ENCODE results near the gene AFF3.

DNA sequence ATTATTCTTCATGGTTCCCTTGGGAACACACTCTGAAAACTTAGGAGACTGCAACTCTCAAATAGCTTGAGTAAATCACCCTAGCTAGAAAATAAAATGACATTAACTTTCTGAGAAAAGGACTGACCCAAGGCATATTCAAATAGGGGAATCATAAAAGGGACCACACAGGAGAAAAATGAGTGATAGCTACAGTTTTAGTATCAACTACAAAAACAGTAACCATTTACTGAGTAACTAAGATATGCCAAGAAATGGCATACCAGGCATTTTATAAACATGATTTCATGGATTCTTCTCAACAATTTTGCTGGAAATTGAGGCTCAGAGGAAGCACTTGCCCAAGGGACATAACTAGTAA lies 84.5 kb downstream of the AFF3 start:
- TF ChIP-seq, protein P1, sequence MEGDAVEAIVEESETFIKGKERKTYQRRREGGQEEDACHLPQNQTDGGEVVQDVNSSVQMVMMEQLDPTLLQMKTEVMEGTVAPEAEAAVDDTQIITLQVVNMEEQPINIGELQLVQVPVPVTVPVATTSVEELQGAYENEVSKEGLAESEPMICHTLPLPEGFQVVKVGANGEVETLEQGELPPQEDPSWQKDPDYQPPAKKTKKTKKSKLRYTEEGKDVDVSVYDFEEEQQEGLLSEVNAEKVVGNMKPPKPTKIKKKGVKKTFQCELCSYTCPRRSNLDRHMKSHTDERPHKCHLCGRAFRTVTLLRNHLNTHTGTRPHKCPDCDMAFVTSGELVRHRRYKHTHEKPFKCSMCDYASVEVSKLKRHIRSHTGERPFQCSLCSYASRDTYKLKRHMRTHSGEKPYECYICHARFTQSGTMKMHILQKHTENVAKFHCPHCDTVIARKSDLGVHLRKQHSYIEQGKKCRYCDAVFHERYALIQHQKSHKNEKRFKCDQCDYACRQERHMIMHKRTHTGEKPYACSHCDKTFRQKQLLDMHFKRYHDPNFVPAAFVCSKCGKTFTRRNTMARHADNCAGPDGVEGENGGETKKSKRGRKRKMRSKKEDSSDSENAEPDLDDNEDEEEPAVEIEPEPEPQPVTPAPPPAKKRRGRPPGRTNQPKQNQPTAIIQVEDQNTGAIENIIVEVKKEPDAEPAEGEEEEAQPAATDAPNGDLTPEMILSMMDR (IDR thresholded peaks at IDR 0.05): no peak
- no peak for TF ChIP-seq POLR2A (IDR thresholded peaks at IDR 0.05)

All from lower leg skin (tissue), 3 donors.